ENCODE measurements around the gene STK16. TPM values are rescaled to one million over a fixed set of nuclear protein-coding genes. Genes with fewer than 3 reads are reported as not detected.
A peak's percentile ranks its signal among the peaks of the same experiment; 100 is the strongest.

The STK16 gene
- total and polyA plus RNA-seq, 2 of the 13 experiments (the other 11 are each of a cell fraction or from before 2014, with no cell fraction given): 28.0 to 50.9 TPM

DNA sequence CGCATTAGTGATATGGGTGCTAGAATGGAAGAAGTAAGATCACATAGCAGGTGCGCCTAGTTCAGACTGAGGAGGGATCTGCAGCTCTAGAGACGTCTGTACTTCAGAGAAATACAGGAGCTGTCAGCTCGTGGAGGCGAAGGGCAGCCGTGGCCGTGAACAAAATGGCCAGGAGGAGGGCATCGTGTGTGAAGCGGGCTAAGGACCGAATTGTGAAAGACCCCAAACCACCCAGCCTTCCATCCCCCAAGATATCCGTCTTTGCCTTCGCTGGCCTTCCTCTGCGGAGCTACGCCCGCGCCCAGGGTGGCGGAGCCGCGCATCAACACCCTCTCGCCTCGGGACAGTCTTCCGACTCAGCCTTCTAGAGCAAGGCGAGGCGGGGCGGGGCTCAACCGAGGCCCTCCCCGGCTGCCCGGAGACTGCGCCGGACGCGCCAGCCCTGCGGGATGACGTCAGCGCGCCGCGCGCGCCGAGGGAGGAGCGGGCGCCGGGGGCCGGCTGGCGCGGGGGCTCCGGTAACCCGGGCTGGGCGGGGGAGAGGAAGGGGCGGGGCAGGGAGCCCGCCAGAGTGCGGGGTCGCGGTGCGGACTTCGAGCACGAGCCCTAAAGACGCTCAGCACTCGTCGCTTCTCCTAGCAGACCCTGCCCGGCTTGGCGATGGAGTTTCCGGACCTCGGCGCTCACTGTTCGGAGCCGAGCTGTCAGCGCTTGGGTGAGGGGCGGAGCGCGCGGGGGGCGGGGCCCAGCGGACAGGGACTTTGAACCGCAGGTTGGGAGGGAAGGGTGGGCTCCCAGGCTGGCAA lies 38.7 kb upstream of the STK16 start, which contains the start of gene ZFAND2B (continued):
- TF ChIP-seq MEF2D (CRISPR knock-in tag; IDR thresholded peaks at IDR 0.05) (peak; percentile 87), RNF2 (conservative IDR thresholded peaks at IDR 0.05; ENCODE audit: low read depth) (no peak; the same call in 1 of the 2 replicates), ZNF746 (CRISPR knock-in tag; IDR thresholded peaks at IDR 0.05) (no peak; the same call in 1 of the 2 replicates), ZNF577 (CRISPR knock-in tag; IDR thresholded peaks at IDR 0.05; ENCODE audit: borderline replicate concordance, low read depth) (no peak), HNF1A (IDR thresholded peaks at IDR 0.05; ENCODE audit: low read depth) (no peak), HNF1A (CRISPR knock-in tag; IDR thresholded peaks at IDR 0.05; ENCODE audit: borderline replicate concordance) (peak; percentile 40; the same call in 1 of the 2 replicates), FOXA3 (CRISPR knock-in tag; IDR thresholded peaks at IDR 0.05) (peak; percentile 29; the same call in 1 of the 2 replicates), ATF2 (CRISPR knock-in tag; IDR thresholded peaks at IDR 0.05) (peak; percentile 85), PAXIP1 (CRISPR knock-in tag; conservative IDR thresholded peaks at IDR 0.05) (peak; percentile 73), MYNN (CRISPR knock-in tag; IDR thresholded peaks at IDR 0.05; ENCODE audit: low read depth) (no peak), KDM5A (IDR thresholded peaks at IDR 0.05; ENCODE audit: borderline replicate concordance, low read length) (peak; percentile 78; the same call in 1 of the 2 replicates), SRSF1 (optimal IDR thresholded peaks at IDR 0.05; ENCODE audit: low read depth, low read length) (peak; percentile 67), POLR2A (IDR thresholded peaks at IDR 0.05; ENCODE audit: insufficient read depth in 1 of 2, low read depth in 2 of 2, low read length in 2 of 2) (peak in 1 of 2 experiments; percentile 97; a peak in 2 of 4 replicates), RBM39 (IDR thresholded peaks at IDR 0.05; ENCODE audit: low read depth, low read length, poor library complexity, severe bottlenecking) (peak; percentile 76), DNMT1 (CRISPR knock-in tag; IDR thresholded peaks at IDR 0.05) (no peak)
- TF ChIP-seq, protein P1, sequence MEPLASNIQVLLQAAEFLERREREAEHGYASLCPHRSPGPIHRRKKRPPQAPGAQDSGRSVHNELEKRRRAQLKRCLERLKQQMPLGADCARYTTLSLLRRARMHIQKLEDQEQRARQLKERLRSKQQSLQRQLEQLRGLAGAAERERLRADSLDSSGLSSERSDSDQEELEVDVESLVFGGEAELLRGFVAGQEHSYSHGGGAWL (CRISPR knock-in tag; IDR thresholded peaks at IDR 0.05): peak; percentile 69
- TF ChIP-seq, protein P2, sequence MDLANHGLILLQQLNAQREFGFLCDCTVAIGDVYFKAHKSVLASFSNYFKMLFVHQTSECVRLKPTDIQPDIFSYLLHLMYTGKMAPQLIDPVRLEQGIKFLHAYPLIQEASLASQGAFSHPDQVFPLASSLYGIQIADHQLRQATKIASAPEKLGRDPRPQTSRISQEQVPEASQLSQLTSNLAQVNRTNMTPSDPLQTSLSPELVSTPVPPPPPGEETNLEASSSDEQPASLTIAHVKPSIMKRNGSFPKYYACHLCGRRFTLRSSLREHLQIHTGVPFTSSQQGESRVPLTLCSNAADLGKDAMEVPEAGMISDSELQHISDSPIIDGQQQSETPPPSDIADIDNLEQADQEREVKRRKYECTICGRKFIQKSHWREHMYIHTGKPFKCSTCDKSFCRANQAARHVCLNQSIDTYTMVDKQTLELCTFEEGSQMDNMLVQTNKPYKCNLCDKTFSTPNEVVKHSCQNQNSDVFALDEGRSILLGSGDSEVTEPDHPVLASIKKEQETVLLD (CRISPR knock-in tag; IDR thresholded peaks at IDR 0.05; ENCODE audit: low read depth): peak; percentile 88
